AG08396 (cell line): Measurements from ENCODE around the gene DLST.

Experiments used
- DNase-seq: peaks from one replicate; pipeline ENCODE4 v3.0.0; 2012; ENCODE audit warnings: low spot score, mixed read lengths

The DLST gene

GRCh38 chr14:74860899-74861733 lies 20.6 kb upstream of the DLST start:
- peak; percentile 74 for DNase-seq

GRCh38 chr14:74861734-74862090 lies 20.0 kb upstream of the DLST start:
- no peak for DNase-seq

GRCh38 chr14:74863274-74863673 lies 18.4 kb upstream of the DLST start:
- no peak for DNase-seq

- no peak for DNase-seq
Measured at GRCh38 chr14:74864198-74864597, 17.5 kb upstream of the DLST start.

GRCh38 chr14:74865156-74865555 lies 16.6 kb upstream of the DLST start:
- no peak for DNase-seq

GRCh38 chr14:74866708-74867389 lies 14.9 kb upstream of the DLST start:
- DNase-seq = no peak

- DNase-seq = peak; percentile 52
Measured at GRCh38 chr14:74867673-74868072, 14.0 kb upstream of the DLST start.

- DNase-seq = no peak
Measured at GRCh38 chr14:74868739-74869138, 13.0 kb upstream of the DLST start.

- DNase-seq = no peak
Measured at GRCh38 chr14:74871819-74872218, 9.9 kb upstream of the DLST start.

- DNase-seq = no peak
Measured at GRCh38 chr14:74875204-74875603, 6.5 kb upstream of the DLST start.

- no peak for DNase-seq
Measured at GRCh38 chr14:74875941-74876913, 5.5 kb upstream of the DLST start, which contains the start of gene PROX2. PROX2 (minus strand) TSS chr14:74876145; CDS start chr14:74863834, 12,311 bp downstream.

- no peak for DNase-seq
Measured at GRCh38 chr14:74879427-74880182, 2.1 kb upstream of the DLST start.

GRCh38 chr14:74882103-74882920 lies 596 bp downstream of the DLST start:
- peak; percentile 56 for DNase-seq

GRCh38 chr14:74886001-74886400 lies 4.3 kb downstream of the DLST start:
- DNase-seq = peak; percentile 87

GRCh38 chr14:74888164-74889158 lies 6.7 kb downstream of the DLST start:
- no peak for DNase-seq

GRCh38 chr14:74890262-74890661 lies 8.5 kb downstream of the DLST start:
- no peak for DNase-seq

- DNase-seq = no peak
Measured at GRCh38 chr14:74891870-74892269, 10.2 kb downstream of the DLST start.

- no peak for DNase-seq
Measured at GRCh38 chr14:74892745-74893144, 11.0 kb downstream of the DLST start.

- no peak for DNase-seq
Measured at GRCh38 chr14:74893614-74894091, 11.9 kb downstream of the DLST start.
